Glutamatergic neuron (in vitro differentiated cells): ENCODE measurements around the gene CEP350. TPM values are rescaled to one million over a fixed set of nuclear protein-coding genes. Genes with fewer than 3 reads are reported as not detected.

Experiments
- DNase-seq: peaks from one replicate; pipeline ENCODE4 v3.0.0; 2022
- H3K27ac Mint-ChIP-seq: one replicate; pipeline ENCODE4 v1.8.0; 2020; ENCODE audit warnings: mild to moderate bottlenecking, mixed read lengths, inconsistent platforms; ENCODE audit not compliant: unreplicated experiment
- H3K27me3 Mint-ChIP-seq: one replicate; pipeline ENCODE4 v1.8.0; 2020; ENCODE audit warnings: mild to moderate bottlenecking, moderate library complexity, mixed read lengths, inconsistent platforms; ENCODE audit not compliant: unreplicated experiment
- H3K36me3 Mint-ChIP-seq: one replicate; pipeline ENCODE4 v1.8.0; 2020; ENCODE audit warnings: mild to moderate bottlenecking, mixed read lengths, inconsistent platforms; ENCODE audit not compliant: unreplicated experiment
- H3K4me1 Mint-ChIP-seq: one replicate; pipeline ENCODE4 v1.8.0; 2020; ENCODE audit warnings: mild to moderate bottlenecking, low read depth, mixed read lengths, inconsistent platforms; ENCODE audit not compliant: unreplicated experiment
- H3K4me3 Mint-ChIP-seq: one replicate; pipeline ENCODE4 v1.8.0; 2020; ENCODE audit warnings: mild to moderate bottlenecking, mixed read lengths, inconsistent platforms; ENCODE audit not compliant: unreplicated experiment
- H3K9me3 Mint-ChIP-seq: one replicate; pipeline ENCODE4 v1.8.0; 2020; ENCODE audit warnings: mild to moderate bottlenecking, moderate library complexity, mixed read lengths, inconsistent platforms; ENCODE audit not compliant: unreplicated experiment
- CTCF ChIP-seq: fragments of 200-600 bp; sonication (generic); IDR thresholded peaks from one replicate; pipeline ENCODE4 v1.5.0; 2021; ENCODE audit not compliant: partially characterized antibody, unreplicated experiment
- total RNA-seq: library from RNA; stranded (reverse); fragmentation: NEBNext Ultra II Directional; extraction: Animal tissue kit (Norgen Biotek cat#: 25700); gene quantifications from one replicate; pipeline ENCODE4 v1.2.1, GENCODE V29; 2021; ENCODE audit not compliant: unreplicated experiment

CEP350 gene
- total RNA-seq, 1 donor from 2014 or later = 36.6 TPM

GRCh38 chr1:180160357-180160756 lies 205.7 kb downstream of the CEP350 start:
- TF ChIP-seq CTCF = no peak
- Mint-ChIP-seq H3K27me3 (peaks cover 13% of the 10 kb centered on the region), H3K36me3 (peaks cover 7% of the 10 kb centered on the region), H3K27ac (no peak overlapping the region), H3K4me1 (peaks cover 20% of the 10 kb centered on the region), H3K4me3 (no peak overlapping the region), H3K9me3 (peaks cover 1% of the 10 kb centered on the region)
- DNase-seq = no peak

DNA sequence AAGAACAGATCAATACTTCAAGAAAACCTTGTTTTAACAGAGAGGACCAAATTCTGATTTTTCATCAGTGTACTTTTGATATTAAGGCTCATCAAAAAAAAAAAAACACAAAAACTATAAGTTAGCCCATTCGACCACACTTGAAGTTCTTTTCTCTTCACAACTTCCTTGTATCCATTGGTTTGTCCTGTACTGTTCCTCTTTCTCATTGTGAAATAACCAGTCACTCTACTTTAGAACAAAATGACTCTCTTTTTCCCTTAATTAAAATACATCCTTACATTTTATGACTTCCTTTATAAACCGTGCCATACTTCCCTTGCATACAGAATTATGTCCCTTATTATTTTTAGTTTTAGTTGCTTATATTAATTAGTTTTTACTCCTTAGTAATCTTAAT lies 208.4 kb downstream of the CEP350 start:
- peaks cover 17% of the 10 kb centered on the region for H3K4me1 Mint-ChIP-seq
- TF ChIP-seq CTCF = no peak
- H3K27ac Mint-ChIP-seq = no peak overlapping the region
- H3K4me3 Mint-ChIP-seq = no peak overlapping the region
- peaks cover 12% of the 10 kb centered on the region for H3K27me3 Mint-ChIP-seq
- peaks cover 9% of the 10 kb centered on the region for H3K36me3 Mint-ChIP-seq
- peaks cover 1% of the 10 kb centered on the region for H3K9me3 Mint-ChIP-seq
- DNase-seq = no peak

Other genes with a start within 250 kb of the CEP350 start
- gene FAM163A, start 211.5 kb upstream of the CEP350 start, total RNA-seq = not detected
- 70.3 TPM for gene TOR1AIP2, start 77.0 kb upstream of the CEP350 start, total RNA-seq
- gene TOR1AIP1, start 72.5 kb upstream of the CEP350 start, total RNA-seq = 11.1 TPM
- gene QSOX1, start 200.1 kb downstream of the CEP350 start, total RNA-seq = 46.1 TPM